Cardiac muscle cell (in vitro differentiated cells and primary cell): ENCODE data around the gene MYO15A. TPM values are rescaled to one million over a fixed set of nuclear protein-coding genes. Genes with fewer than 3 reads are reported as not detected.
A peak's percentile ranks its signal among the peaks of the same experiment; 100 is the strongest.

Experiments
- DNase-seq, 2 donors: peaks; one replicate each; pipeline versions ENCODE4 v3.0.0 to v3.0.0-alpha.2; 2010 to 2017; ENCODE audit warnings: low read depth in 1 of 2, low spot score in 1 of 2
- H3K27ac ChIP-seq: fragments of 200-600 bp; sonication (generic); 2 replicates; pipeline ENCODE4 v1.5.1; 2016
- H3K27me3 ChIP-seq: fragments of 200-600 bp; sonication (generic); 2 replicates; pipeline ENCODE4 v1.6.0; 2016; ENCODE audit warnings: control low read depth
- H3K36me3 ChIP-seq: fragments of 200-600 bp; sonication (generic); 2 replicates; pipeline ENCODE4 v1.5.1; 2016; ENCODE audit warnings: control low read depth
- H3K4me1 ChIP-seq: fragments of 200-600 bp; sonication (generic); 2 replicates; pipeline ENCODE4 v1.8.1; 2017; ENCODE audit warnings: low read depth, mild to moderate bottlenecking, mixed run types
- H3K4me3 ChIP-seq: fragments of 200-600 bp; sonication (generic); 2 replicates; pipeline ENCODE4 v1.5.1; 2016; ENCODE audit warnings: mild to moderate bottlenecking
- H3K9me3 ChIP-seq: fragments of 200-600 bp; sonication (generic); 2 replicates; pipeline ENCODE4 v1.5.1; 2017; ENCODE audit warnings: low read depth, mild to moderate bottlenecking, control low read depth
- polyA plus RNA-seq: library from polyadenylated mRNA; unstranded; fragments of >200 nt; fragmentation: Nextera tagmentation; extraction: Ambion mirVana; gene quantifications from 2 replicates; pipeline ENCODE4 v1.2.1, GENCODE V29; 2016
- total RNA-seq: library from RNA; depleted of rRNA; stranded (reverse); fragments of >200 nt; gene quantifications from 2 replicates; pipeline ENCODE4 v1.2.3, GENCODE V29; 2016
- TF ChIP-seq, protein P1 (sequence below): IDR thresholded peaks from 2 replicates; pipeline ENCODE4 v1.5.1; 2012; ENCODE audit warnings: low read depth, mild to moderate bottlenecking, low read length

Gene MYO15A
- total and polyA plus RNA-seq, 2 experiments from 2014 or later, result 3.9 to 4.9 TPM

DNA sequence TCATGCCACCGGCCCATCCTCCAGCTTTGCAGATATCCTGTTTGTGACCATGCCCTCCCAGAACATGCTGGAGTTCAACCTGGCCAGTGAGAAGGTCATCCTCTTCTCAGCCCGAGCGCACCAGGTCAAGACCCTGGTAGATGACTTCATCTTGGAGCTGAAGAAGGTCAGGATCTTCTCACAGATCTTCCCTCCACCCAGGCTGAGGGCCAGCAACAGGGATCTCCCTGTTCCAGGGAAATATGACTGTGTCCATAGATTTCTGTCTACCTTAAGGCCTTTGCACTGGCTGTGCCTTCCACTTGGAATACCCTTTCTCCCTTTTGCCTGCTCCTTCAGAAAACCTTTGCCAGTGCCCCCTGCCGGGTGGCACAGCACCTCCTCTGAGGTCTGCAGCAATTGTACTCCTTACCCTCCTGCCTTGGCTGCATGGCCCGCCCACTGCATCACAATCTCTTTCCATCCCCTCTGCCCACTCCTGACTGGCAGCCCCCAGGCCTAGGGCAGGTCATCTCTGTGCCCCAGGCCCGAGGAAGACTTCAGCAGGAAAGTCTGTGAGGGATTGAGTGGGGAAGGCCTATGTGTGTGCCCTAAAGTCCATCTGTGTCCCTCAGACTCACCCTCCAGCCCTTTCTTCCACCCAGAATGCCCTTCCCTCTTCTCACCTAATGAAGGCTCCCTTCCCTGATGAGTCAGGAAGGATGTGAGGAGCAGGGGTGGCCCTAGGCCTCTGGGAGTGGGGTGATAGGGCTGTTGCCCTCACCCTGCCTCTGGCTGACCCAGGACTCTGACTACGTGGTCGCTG lies 47.8 kb downstream of the MYO15A start:
- H3K4me1 ChIP-seq, result no peaks in the 10 kb centered on the region
- H3K27ac ChIP-seq, result no peak overlapping the region
- H3K9me3 ChIP-seq, result no peaks in the 10 kb centered on the region
- no peak overlapping the region for H3K4me3 ChIP-seq
- no peaks in the 10 kb centered on the region for H3K27me3 ChIP-seq
- DNase-seq, result no peak
- H3K36me3 ChIP-seq, result no peaks in the 10 kb centered on the region
- TF ChIP-seq, protein P1, sequence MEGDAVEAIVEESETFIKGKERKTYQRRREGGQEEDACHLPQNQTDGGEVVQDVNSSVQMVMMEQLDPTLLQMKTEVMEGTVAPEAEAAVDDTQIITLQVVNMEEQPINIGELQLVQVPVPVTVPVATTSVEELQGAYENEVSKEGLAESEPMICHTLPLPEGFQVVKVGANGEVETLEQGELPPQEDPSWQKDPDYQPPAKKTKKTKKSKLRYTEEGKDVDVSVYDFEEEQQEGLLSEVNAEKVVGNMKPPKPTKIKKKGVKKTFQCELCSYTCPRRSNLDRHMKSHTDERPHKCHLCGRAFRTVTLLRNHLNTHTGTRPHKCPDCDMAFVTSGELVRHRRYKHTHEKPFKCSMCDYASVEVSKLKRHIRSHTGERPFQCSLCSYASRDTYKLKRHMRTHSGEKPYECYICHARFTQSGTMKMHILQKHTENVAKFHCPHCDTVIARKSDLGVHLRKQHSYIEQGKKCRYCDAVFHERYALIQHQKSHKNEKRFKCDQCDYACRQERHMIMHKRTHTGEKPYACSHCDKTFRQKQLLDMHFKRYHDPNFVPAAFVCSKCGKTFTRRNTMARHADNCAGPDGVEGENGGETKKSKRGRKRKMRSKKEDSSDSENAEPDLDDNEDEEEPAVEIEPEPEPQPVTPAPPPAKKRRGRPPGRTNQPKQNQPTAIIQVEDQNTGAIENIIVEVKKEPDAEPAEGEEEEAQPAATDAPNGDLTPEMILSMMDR, result no peak

DNA sequence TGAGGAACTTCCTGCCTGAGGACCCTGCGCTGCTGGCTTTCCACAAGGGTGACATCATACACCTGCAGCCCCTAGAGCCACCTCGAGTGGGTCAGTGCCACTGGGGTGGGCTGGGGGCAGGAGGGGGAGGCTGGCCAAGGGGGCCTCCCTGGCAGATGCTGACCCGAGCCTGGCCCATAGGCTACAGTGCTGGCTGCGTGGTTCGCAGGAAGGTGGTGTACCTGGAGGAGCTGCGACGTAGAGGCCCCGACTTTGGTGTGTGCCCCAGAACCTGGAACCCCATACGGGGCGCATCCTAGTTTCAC lies 48.4 kb downstream of the MYO15A start:
- no peaks in the 10 kb centered on the region for H3K27me3 ChIP-seq
- no peaks in the 10 kb centered on the region for H3K36me3 ChIP-seq
- DNase-seq, result no peak
- H3K9me3 ChIP-seq, result no peaks in the 10 kb centered on the region
- H3K27ac ChIP-seq, result no peak overlapping the region
- no peak overlapping the region for H3K4me3 ChIP-seq
- TF ChIP-seq, protein P1, result no peak
- no peaks in the 10 kb centered on the region for H3K4me1 ChIP-seq

DNA sequence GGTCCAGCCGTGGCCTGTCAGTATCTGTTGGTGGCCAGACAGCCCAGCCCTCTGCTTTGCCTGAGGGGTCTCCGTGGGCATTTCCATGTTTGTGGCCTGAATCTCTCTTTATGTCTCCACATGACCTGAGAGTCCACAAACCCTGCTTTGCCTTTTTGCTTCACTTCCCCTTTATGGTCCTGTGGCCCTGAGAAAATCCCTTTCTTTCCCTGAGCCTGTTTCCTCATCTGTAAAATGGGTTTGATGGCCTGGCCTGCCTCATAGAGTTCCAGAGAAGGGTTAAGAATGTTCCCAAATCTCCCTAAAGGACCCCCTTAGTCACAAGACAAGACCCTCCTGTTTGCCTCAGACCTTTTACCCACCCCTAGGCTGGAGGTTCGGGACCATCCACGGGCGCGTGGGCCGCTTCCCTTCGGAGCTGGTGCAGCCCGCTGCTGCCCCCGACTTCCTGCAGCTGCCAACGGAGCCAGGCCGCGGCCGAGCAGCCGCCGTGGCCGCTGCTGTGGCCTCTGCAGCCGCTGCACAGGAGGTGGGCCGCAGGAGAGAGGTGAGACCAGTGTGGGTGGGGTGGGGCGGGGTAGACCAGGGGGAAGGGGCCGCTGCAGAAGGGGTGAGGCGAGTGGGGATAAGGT lies 48.9 kb downstream of the MYO15A start:
- Histone ChIP-seq H3K36me3 (no peaks in the 10 kb centered on the region), H3K9me3 (no peaks in the 10 kb centered on the region), H3K4me1 (no peaks in the 10 kb centered on the region), H3K4me3 (no peak overlapping the region), H3K27ac (no peak overlapping the region), H3K27me3 (no peaks in the 10 kb centered on the region)
- TF ChIP-seq, protein P1, result no peak
- no peak for DNase-seq

DNA sequence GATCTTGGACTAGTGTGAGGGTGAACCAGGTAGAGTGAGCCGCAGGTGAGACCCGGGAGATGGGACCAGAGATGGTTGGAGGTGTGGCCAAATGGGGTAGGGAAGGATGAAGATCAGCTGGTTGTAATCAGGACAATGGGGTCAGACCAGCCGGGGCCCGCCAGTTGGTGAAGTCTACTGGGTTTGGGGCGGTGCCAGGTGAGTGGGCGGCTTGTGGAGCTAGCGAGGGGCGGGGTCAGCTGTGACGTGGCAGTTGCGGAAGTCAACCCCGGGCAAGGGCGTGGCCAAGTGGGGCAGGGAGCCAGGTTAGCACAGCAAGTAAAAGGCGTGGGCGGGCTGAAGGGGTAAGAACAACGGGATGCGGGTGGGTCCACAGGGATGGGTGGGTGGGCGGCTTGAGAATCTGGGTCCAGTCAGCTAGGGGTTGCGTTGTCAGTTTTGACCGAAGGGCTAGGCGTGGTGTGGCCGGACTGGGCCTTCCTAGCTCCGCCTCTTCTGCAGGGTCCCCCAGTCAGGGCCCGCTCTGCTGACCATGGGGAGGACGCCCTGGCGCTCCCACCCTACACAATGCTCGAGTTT lies 49.6 kb downstream of the MYO15A start:
- no peaks in the 10 kb centered on the region for H3K27me3 ChIP-seq
- no peak overlapping the region for H3K27ac ChIP-seq
- H3K4me1 ChIP-seq, result no peaks in the 10 kb centered on the region
- DNase-seq, result peak; percentile 81 to 96
- peak overlapping the region; percentile 22 for H3K4me3 ChIP-seq
- TF ChIP-seq, protein P1, result no peak
- no peaks in the 10 kb centered on the region for H3K36me3 ChIP-seq
- no peaks in the 10 kb centered on the region for H3K9me3 ChIP-seq

DNA sequence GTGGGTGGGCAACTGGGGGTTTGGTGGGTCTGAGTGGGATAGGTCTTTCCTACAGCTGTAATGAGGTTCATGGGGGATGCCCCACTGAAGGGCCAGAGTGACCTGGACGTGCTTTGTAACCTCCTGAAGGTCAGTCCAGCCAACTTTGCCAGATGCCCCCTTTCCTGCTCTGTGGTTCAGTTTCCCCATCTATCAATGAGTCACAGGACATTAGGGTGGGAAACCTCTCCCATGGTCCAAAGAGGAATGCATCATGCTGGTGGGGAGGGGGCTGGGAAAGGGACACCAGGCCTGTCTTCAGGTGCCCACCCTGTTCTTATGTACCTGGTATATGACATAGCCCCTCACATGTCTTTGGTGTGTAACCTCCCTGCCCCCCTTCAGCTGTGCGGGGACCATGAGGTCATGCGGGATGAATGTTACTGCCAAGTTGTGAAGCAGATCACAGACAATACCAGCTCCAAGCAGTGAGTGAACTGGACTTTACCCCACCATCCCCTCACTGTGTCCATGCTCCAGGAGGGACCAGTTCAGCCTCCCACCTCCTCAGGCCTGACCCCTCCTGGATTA lies 51.1 kb downstream of the MYO15A start:
- Histone ChIP-seq H3K4me1 (no peaks in the 10 kb centered on the region), H3K27ac (no peak overlapping the region), H3K36me3 (no peaks in the 10 kb centered on the region), H3K4me3 (no peak overlapping the region), H3K9me3 (no peaks in the 10 kb centered on the region), H3K27me3 (no peaks in the 10 kb centered on the region)
- TF ChIP-seq, protein P1, result no peak
- DNase-seq, result no peak
